Measurements from ENCODE around the gene SMPD4. TPM values are rescaled to one million over a fixed set of nuclear protein-coding genes. Genes with fewer than 3 reads are reported as not detected.

The SMPD4 gene
- total and polyA plus RNA-seq, 2 of the 8 experiments (the other 6 are each of a cell fraction or from before 2014, with no cell fraction given): 102 to 106 TPM

DNA sequence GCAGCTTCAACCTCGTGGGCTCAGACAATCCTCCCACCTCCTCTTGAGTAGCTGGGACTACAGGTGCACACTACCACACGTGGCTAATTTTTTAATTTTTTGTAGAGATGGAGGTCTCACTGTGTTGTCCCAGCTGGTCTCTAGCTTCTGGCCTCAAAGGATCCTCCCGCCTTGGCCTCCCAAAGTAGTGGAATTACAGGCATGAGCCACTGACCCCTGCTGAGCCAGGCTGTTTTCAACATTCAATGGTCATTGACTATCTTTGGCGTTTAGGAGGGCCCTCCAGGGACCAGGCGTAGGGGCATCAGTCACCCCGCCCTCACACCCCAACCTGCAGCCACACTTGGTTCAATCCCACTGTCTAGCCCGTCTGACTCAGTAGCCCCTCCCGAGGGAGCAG lies 5.9 kb upstream of the SMPD4 start:
- Histone ChIP-seq H3K9me3 (ENCODE audit: insufficient read depth in 2 of 2, low read depth in 1 of 2, low read length in 1 of 2) (no peaks in the 10 kb centered on the region), H3K23me2 (ENCODE audit: low read depth, low read length) (no peaks in the 10 kb centered on the region; the same call in 1 of the 2 replicates), H2BK20ac (ENCODE audit: low read length) (no peak overlapping the region), H3K4ac (replicated peaks; ENCODE audit: insufficient read length, low read depth, low read length) (no peak overlapping the region), H3K23ac (ENCODE audit: insufficient read length) (no peak overlapping the region), H4K91ac (replicated peaks; ENCODE audit: insufficient read length, low read length) (no peak overlapping the region), H2BK15ac (ENCODE audit: low read length) (no peak overlapping the region), H3K4me1 (replicated peaks in 1 of 4; ENCODE audit: control insufficient read depth in 3 of 4, insufficient read depth in 4 of 4, low read length in 3 of 4) (peaks cover 0 to 7% (median 3%) of the 10 kb centered on the region in 4 experiments; a peak in 4 of 7 replicates), H2AFZ (ENCODE audit: low read length) (no peak overlapping the region), H2BK5ac (ENCODE audit: low read depth, low read length) (no peak overlapping the region), H3K27ac (ENCODE audit: low read depth, low read length) (no peak overlapping the region), H3K79me1 (ENCODE audit: low read depth, low read length) (no peaks in the 10 kb centered on the region), H3K79me2 (ENCODE audit: control insufficient read depth in 1 of 2, insufficient read depth in 2 of 2, low read length in 2 of 2) (peaks cover 0 to 2% of the 10 kb centered on the region in 2 experiments; a peak in 1 of 4 replicates), H3K18ac (ENCODE audit: extremely low read depth, low read length) (no peak overlapping the region), H2AK5ac (ENCODE audit: low read depth, low read length) (no peak overlapping the region), H3K27me3 (replicated peaks in 1 of 4; ENCODE audit: control insufficient read depth in 3 of 4, extremely low read depth in 1 of 4, insufficient read depth in 3 of 4, low read length in 3 of 4) (no peaks in the 10 kb centered on the region), H3K4me2 (ENCODE audit: insufficient read depth in 1 of 2, low read depth in 2 of 2, low read length in 2 of 2) (no peak overlapping the region), H3K9ac (replicated peaks in 1 of 4; ENCODE audit: extremely low read depth in 1 of 4, low read depth in 3 of 4, low read length in 3 of 4) (no peak overlapping the region), H3K36me3 (ENCODE audit: control insufficient read depth in 2 of 4, insufficient read depth in 4 of 4, low read length in 3 of 4) (peaks cover 0 to 4% (median 0%) of the 10 kb centered on the region in 4 experiments; a peak in 1 of 8 replicates), H4K8ac (ENCODE audit: extremely low read depth, insufficient read depth, low read length) (no peak overlapping the region), H3K4me3 (ENCODE audit: extremely low read depth in 1 of 4, insufficient read depth in 2 of 4, low read depth in 3 of 4, low read length in 4 of 4) (no peak overlapping the region), H2BK12ac (ENCODE audit: low read depth, low read length) (no peak overlapping the region), H4K20me1 (replicated peaks in 1 of 2; ENCODE audit: control insufficient read depth in 1 of 2, insufficient read depth in 2 of 2, low read length in 2 of 2) (no peaks in the 10 kb centered on the region), H4K5ac (ENCODE audit: insufficient read length, low read depth, low read length) (no peak overlapping the region), H2BK120ac (replicated peaks; ENCODE audit: low read depth, low read length) (no peak overlapping the region), H3K56ac (replicated peaks; ENCODE audit: insufficient read length, low read depth, low read length) (no peak overlapping the region), H3K14ac (ENCODE audit: insufficient read length) (no peak overlapping the region)
- WGBS, 2 experiments (ENCODE audit: extremely low coverage in 1 of 2, insufficient coverage in 1 of 2, insufficient read length in 1 of 2, insufficient replicate concordance in 2 of 2, low coverage in 1 of 2, low lambda C conversion rate in 2 of 2, missing lambda C conversion rate in 1 of 2): 89% methylated on average over 6 of the region's 8 CpGs; no CpG with 5 or more reads in 1 of the 2 experiments
- TF ChIP-seq SP4 (IDR thresholded peaks at IDR 0.05; ENCODE audit: low read length): no peak
- ChIA-PET POLR2A (ENCODE audit: partially characterized antibody) (interaction anchor here (0.6 to 1.0 kb wide), 2 partner anchors 14 to 1300 kb away, joined by 3 read pairs; no protein-coding TSS in a partner anchor), CTCF (ENCODE audit: partially characterized antibody) (interaction anchor here (2.6 kb wide), 1 partner anchor 145 kb away, joined by 9 read pairs; no protein-coding TSS in a partner anchor)
- FAIRE-seq (no peak), DNase-seq (ENCODE audit: low read depth in 1 of 2, low spot score in 2 of 2) (no peak)
